ENCODE measurements around the gene MPC1. TPM values are rescaled to one million over a fixed set of nuclear protein-coding genes. Genes with fewer than 3 reads are reported as not detected.
A peak's percentile ranks its signal among the peaks of the same experiment; 100 is the strongest.
"Not testable (repeated sequence)": the region's sequence is repeated elsewhere in the genome, so short reads cannot be mapped to it uniquely, and the experiment has no call there.

Gene MPC1
- total RNA-seq, 4 donors from 2014 or later: 43.1 to 64.3 (median 59.5) TPM

DNA sequence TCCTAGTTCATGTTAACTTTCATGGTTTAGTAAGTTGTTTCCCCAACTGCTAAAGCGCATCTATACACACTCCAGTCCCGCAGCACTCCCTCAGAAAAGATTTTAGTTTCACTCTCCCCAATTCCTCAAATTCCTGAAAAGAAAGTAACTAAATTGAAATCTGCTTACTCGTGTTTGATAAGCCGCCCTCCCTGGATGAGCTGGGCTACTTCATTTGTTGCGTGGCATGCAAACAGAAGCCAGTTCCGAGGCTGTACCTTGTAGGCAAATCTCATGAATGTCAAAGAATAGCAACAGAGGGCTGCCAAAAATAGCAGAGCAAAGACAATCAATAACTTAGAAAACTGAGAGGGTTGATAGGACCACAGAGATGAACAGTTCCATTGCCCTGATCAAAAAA lies 16.9 kb downstream of the MPC1 start:
- intact Hi-C loops (cut with DNase I): no loop called here
- Histone ChIP-seq H3K27me3 (no peaks in the 10 kb centered on the region), H3K9me3 (no peaks in the 10 kb centered on the region), H3K27ac (peak overlapping the region in 1 of 4 donors; percentile 27), H3K36me3 (peaks cover 0 to 57% (median 0%) of the 10 kb centered on the region in 3 donors), H3K4me3 (no peak overlapping the region), H3K4me1 (peaks cover 0 to 15% (median 0%) of the 10 kb centered on the region in 3 donors)
- TF ChIP-seq, protein P1, sequence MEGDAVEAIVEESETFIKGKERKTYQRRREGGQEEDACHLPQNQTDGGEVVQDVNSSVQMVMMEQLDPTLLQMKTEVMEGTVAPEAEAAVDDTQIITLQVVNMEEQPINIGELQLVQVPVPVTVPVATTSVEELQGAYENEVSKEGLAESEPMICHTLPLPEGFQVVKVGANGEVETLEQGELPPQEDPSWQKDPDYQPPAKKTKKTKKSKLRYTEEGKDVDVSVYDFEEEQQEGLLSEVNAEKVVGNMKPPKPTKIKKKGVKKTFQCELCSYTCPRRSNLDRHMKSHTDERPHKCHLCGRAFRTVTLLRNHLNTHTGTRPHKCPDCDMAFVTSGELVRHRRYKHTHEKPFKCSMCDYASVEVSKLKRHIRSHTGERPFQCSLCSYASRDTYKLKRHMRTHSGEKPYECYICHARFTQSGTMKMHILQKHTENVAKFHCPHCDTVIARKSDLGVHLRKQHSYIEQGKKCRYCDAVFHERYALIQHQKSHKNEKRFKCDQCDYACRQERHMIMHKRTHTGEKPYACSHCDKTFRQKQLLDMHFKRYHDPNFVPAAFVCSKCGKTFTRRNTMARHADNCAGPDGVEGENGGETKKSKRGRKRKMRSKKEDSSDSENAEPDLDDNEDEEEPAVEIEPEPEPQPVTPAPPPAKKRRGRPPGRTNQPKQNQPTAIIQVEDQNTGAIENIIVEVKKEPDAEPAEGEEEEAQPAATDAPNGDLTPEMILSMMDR (IDR thresholded peaks at IDR 0.05): no peak
- no peak for TF ChIP-seq POLR2A (IDR thresholded peaks at IDR 0.05)
- no peak for DNase-seq
- 73 to 83% methylated on average over 5 to 6 of the region's 6 CpGs for WGBS, 2 donors

GRCh38 chr6:166365221-166365620 lies 17.5 kb downstream of the MPC1 start:
- DNase-seq: no peak
- no peaks in the 10 kb centered on the region for H3K9me3 ChIP-seq
- intact Hi-C loops (cut with DNase I): no loop called here
- 18 to 22% methylated on average over 2 of the region's 2 CpGs for WGBS, 2 donors
- no peak overlapping the region for H3K4me3 ChIP-seq
- H3K4me1 ChIP-seq: peaks cover 0 to 15% (median 0%) of the 10 kb centered on the region in 3 donors
- H3K36me3 ChIP-seq: peaks cover 0 to 57% (median 0%) of the 10 kb centered on the region in 3 donors
- no peak for TF ChIP-seq POLR2A (IDR thresholded peaks at IDR 0.05)
- TF ChIP-seq, protein P1 (IDR thresholded peaks at IDR 0.05): no peak
- H3K27me3 ChIP-seq: no peaks in the 10 kb centered on the region
- peak overlapping the region in 1 of 4 donors; percentile 56 for H3K27ac ChIP-seq

DNA sequence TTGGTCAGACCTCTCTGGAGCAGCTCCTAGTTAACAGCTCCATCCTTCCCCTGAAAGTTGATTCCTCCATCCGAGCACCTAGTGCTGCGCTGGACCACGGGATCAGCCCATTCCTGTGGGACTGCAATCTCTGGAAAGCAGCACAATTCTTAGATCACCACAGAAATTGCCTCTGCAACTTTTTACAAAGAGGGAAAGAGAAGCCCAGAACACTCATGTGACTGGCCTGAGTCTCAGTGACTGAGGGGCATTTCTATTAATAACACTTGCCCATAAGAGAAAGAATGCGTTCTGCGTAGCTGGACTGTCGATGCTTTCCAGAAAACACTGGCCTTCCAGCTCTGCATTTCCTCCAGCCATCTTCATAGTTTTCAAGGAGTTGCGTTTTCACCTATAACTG lies 18.3 kb downstream of the MPC1 start:
- Histone ChIP-seq H3K4me1 (peaks cover 0 to 15% (median 0%) of the 10 kb centered on the region in 3 donors), H3K27me3 (no peaks in the 10 kb centered on the region), H3K36me3 (peaks cover 0 to 53% (median 0%) of the 10 kb centered on the region in 3 donors), H3K27ac (peak overlapping the region in 2 of 4 donors; percentile 27 to 56), H3K4me3 (no peak overlapping the region), H3K9me3 (no peaks in the 10 kb centered on the region)
- DNase-seq: no peak
- intact Hi-C loops (cut with DNase I): no loop called here
- no peak for TF ChIP-seq POLR2A (IDR thresholded peaks at IDR 0.05)
- TF ChIP-seq, protein P1 (IDR thresholded peaks at IDR 0.05): no peak
- 68 to 72% methylated on average over 7 of the region's 7 CpGs for WGBS, 2 donors

DNA sequence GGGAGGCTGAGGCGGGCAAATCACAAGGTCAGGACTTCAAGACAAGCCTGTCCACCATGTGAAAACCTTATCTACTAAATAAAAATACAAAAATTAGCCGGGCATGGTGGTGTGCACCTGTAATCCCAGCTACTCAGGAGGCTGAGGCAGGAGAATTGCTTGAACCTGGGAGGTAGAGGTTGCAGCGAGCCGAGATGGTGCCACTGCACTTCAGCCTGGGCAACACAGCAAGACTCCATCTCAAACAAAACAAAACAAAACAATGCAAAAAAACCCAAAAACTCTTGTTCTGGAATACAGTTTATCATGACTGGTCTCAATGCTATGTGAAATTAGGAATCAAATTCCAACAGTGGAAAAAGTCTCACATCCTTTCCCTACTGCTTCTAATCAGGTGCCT lies 20.3 kb downstream of the MPC1 start:
- intact Hi-C loops (cut with DNase I); H3K9me3 ChIP-seq; H3K4me3 ChIP-seq; H3K27me3 ChIP-seq; H3K27ac ChIP-seq; DNase-seq: not testable (repeated sequence)
- Histone ChIP-seq H3K4me1 (peaks cover 0 to 15% (median 0%) of the 10 kb centered on the region in 3 donors), H3K36me3 (peaks cover 0 to 46% (median 0%) of the 10 kb centered on the region in 3 donors)
- 93 to 96% methylated on average over 4 of the region's 4 CpGs for WGBS, 2 donors

DNA sequence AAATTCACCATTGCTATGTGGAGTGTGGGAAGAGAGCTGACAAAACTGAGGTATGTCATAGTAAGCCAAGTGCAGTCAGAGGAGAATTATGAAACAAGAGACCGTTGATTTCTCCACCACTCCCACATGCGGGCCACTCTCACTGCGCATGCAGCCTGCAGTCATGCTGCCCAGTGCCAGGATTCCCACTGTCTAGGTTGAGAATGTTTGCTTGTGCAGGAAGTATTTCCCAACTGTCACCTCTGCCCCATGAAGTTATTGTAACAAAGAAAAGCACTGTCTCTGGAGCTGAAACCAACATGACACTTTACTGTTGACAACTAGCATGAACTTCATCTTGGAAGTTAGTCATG lies 21.7 kb downstream of the MPC1 start:
- Histone ChIP-seq H3K27me3 (peaks cover 0 to 3% (median 0%) of the 10 kb centered on the region in 4 donors), H3K27ac (no peak overlapping the region), H3K4me1 (peaks cover 0 to 15% (median 0%) of the 10 kb centered on the region in 3 donors), H3K9me3 (no peaks in the 10 kb centered on the region), H3K4me3 (no peak overlapping the region), H3K36me3 (peaks cover 0 to 34% (median 0%) of the 10 kb centered on the region in 3 donors)
- TF ChIP-seq, protein P1 (IDR thresholded peaks at IDR 0.05): no peak
- TF ChIP-seq POLR2A (IDR thresholded peaks at IDR 0.05): no peak
- WGBS, 2 donors: 55 to 81% methylated on average over 3 of the region's 3 CpGs
- intact Hi-C loops (cut with DNase I): no loop called here
- no peak for DNase-seq

Measured in esophagus squamous epithelium (tissue), 5 donors.